ENCODE data around the gene NCOA7.

- TF ChIP-seq CTCF (IDR thresholded peaks at IDR 0.05) (no peak), EP300 (IDR thresholded peaks at IDR 0.05) (no peak), POLR2A (IDR thresholded peaks at IDR 0.05) (no peak), POLR2AphosphoS5 (IDR thresholded peaks at IDR 0.05) (no peak)
Measured at GRCh38 chr6:125806813-125807212, 16.1 kb downstream of the NCOA7 start.

All from stomach (tissue), 4 donors.